ENCODE data around the gene PLXNA1.

Gene PLXNA1

DNA sequence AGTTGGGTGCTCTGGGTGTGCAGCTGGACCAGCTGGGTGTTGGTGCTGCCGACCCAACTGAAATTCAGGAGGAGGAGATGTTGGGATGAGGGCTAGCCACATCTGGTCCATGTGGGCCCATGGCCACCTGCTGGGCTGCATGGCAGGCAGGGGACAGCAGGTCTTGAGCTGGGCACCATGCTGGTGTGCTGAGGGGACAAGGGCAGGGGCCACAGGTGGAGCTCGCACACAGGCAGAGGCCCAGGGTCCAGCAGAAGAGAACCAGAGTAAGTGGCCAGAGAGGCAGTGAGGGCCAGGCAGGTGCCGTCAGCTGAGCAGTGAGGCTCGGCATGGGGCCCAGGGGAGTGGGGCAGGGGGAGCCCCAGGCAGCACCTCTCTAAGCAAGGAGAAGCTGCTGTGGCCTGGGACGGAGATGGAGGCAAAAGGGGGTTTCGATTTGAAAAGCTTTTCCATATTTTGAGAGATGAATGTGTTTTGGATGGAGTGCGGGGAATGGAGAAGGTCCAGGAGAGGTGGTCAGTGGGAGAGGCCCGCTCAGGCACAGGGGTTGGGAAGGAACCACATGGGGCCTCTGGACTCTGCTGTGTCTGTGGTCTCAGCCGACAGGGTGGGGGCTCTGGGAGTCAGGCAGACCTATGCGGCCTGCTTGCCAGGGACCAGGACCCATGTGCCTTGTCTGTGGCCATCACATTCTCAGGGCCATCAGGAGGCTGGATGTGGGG is 30.5 kb upstream of the PLXNA1 start:
- TF ChIP-seq CTCF (IDR thresholded peaks at IDR 0.05; ENCODE audit: borderline replicate concordance, extremely low read depth, low read length, poor library complexity, severe bottlenecking) (no peak), EZH2 (IDR thresholded peaks at IDR 0.05; ENCODE audit: borderline replicate concordance, low read depth, low read length, severe bottlenecking) (no peak)
- Histone ChIP-seq H3K9ac (ENCODE audit: low read depth, low read length) (no peak overlapping the region), H3K4me1 (ENCODE audit: insufficient read depth, low read length) (no peaks in the 10 kb centered on the region), H2AFZ (ENCODE audit: low read depth, low read length) (no peak overlapping the region), H3K4me3 (ENCODE audit: low read depth in 1 of 2, low read length in 2 of 2) (no peak overlapping the region), H3K27ac (ENCODE audit: low read length) (no peak overlapping the region), H4K20me1 (ENCODE audit: insufficient read depth, low read length) (no peaks in the 10 kb centered on the region), H3K27me3 (ENCODE audit: insufficient read depth, low read length, poor library complexity) (no peaks in the 10 kb centered on the region), H3K79me2 (ENCODE audit: insufficient read depth, low read length) (no peaks in the 10 kb centered on the region), H3K36me3 (ENCODE audit: insufficient read depth, low read length) (peaks cover 9% of the 10 kb centered on the region), H3K9me3 (ENCODE audit: insufficient read depth, low read length, severe bottlenecking) (no peaks in the 10 kb centered on the region), H3K4me2 (ENCODE audit: insufficient read depth, low read length) (no peak overlapping the region)
- DNase-seq (no peak), ATAC-seq (ENCODE audit: insufficient read depth, low read depth) (no peak)

DNA sequence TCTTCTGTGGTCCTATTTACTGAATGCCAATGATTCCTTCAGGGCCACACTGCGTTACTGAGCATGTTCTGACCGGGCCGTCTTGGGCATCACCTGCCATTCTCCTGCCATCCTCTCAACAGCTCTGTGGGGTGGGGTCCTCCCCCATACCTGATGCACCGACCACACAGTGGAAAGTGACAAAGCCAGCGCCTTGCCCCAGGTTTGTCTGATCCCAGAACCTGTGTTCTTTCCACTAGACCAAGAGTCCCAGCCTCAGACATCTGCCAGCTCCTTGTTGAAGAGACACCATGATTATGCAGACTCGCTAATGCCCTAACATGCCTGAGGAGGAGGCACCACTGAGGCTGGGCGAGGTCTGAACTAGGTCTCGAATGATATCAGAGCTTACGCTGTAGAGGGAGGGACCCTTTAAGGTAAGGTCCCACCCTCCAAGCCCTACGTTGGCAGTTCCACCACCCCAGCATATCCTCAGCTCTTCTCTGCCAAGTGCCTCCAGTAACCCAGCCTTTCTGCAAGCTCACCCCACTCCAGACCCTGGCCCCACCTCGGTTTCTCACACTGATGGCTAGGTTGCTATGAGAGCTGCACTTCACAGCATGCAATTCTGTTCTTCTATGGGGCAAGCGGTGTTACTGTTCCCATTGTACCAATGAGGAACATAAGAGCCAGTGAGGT is 29.8 kb upstream of the PLXNA1 start:
- H4K20me1 ChIP-seq (ENCODE audit: insufficient read depth, low read length) = no peaks in the 10 kb centered on the region
- no peaks in the 10 kb centered on the region for H3K4me1 ChIP-seq (ENCODE audit: insufficient read depth, low read length)
- no peak overlapping the region for H3K4me3 ChIP-seq (ENCODE audit: low read depth in 1 of 2, low read length in 2 of 2)
- H3K27me3 ChIP-seq (ENCODE audit: insufficient read depth, low read length, poor library complexity) = no peaks in the 10 kb centered on the region
- H3K79me2 ChIP-seq (ENCODE audit: insufficient read depth, low read length) = no peaks in the 10 kb centered on the region
- no peak overlapping the region for H3K27ac ChIP-seq (ENCODE audit: low read length)
- H3K36me3 ChIP-seq (ENCODE audit: insufficient read depth, low read length) = peaks cover 8% of the 10 kb centered on the region
- no peak for DNase-seq
- no peak overlapping the region for H3K9ac ChIP-seq (ENCODE audit: low read depth, low read length)
- H3K4me2 ChIP-seq (ENCODE audit: insufficient read depth, low read length) = no peak overlapping the region
- no peak overlapping the region for H2AFZ ChIP-seq (ENCODE audit: low read depth, low read length)
- TF ChIP-seq CTCF (IDR thresholded peaks at IDR 0.05; ENCODE audit: borderline replicate concordance, extremely low read depth, low read length, poor library complexity, severe bottlenecking) = no peak
- TF ChIP-seq EZH2 (IDR thresholded peaks at IDR 0.05; ENCODE audit: borderline replicate concordance, low read depth, low read length, severe bottlenecking) = no peak
- H3K9me3 ChIP-seq (ENCODE audit: insufficient read depth, low read length, severe bottlenecking) = no peaks in the 10 kb centered on the region
- no peak for ATAC-seq (ENCODE audit: insufficient read depth, low read depth)

- H3K27ac ChIP-seq (ENCODE audit: low read length) = no peak overlapping the region
- no peaks in the 10 kb centered on the region for H4K20me1 ChIP-seq (ENCODE audit: insufficient read depth, low read length)
- no peak overlapping the region for H2AFZ ChIP-seq (ENCODE audit: low read depth, low read length)
- no peaks in the 10 kb centered on the region for H3K9me3 ChIP-seq (ENCODE audit: insufficient read depth, low read length, severe bottlenecking)
- H3K4me3 ChIP-seq (ENCODE audit: low read depth in 1 of 2, low read length in 2 of 2) = no peak overlapping the region
- ATAC-seq (ENCODE audit: insufficient read depth, low read depth) (no peak), DNase-seq (no peak)
- no peaks in the 10 kb centered on the region for H3K79me2 ChIP-seq (ENCODE audit: insufficient read depth, low read length)
- H3K4me2 ChIP-seq (ENCODE audit: insufficient read depth, low read length) = no peak overlapping the region
- no peak for TF ChIP-seq CTCF (IDR thresholded peaks at IDR 0.05; ENCODE audit: borderline replicate concordance, extremely low read depth, low read length, poor library complexity, severe bottlenecking)
- TF ChIP-seq EZH2 (IDR thresholded peaks at IDR 0.05; ENCODE audit: borderline replicate concordance, low read depth, low read length, severe bottlenecking) = no peak
- no peaks in the 10 kb centered on the region for H3K27me3 ChIP-seq (ENCODE audit: insufficient read depth, low read length, poor library complexity)
- H3K4me1 ChIP-seq (ENCODE audit: insufficient read depth, low read length) = no peaks in the 10 kb centered on the region
- H3K9ac ChIP-seq (ENCODE audit: low read depth, low read length) = no peak overlapping the region
- H3K36me3 ChIP-seq (ENCODE audit: insufficient read depth, low read length) = peaks cover 7% of the 10 kb centered on the region; the same call in 1 of the 2 replicates
Observed at GRCh38 chr3:126954141-126954842, 28.6 kb upstream of the PLXNA1 start.

Measured in DND-41 (cell line).